H1 (cell line): ENCODE results near the gene CTNNA3. TPM values are rescaled to one million over a fixed set of nuclear protein-coding genes. Genes with fewer than 3 reads are reported as not detected.

Experiments used
- RBBP5 ChIP-seq: IDR thresholded peaks from 2 replicates; pipeline ENCODE4 v1.7.1; 2012; ENCODE audit warnings: low read depth, mild to moderate bottlenecking, inconsistent platforms, low read length, moderate library complexity, borderline replicate concordance
- SP1 ChIP-seq: IDR thresholded peaks from 2 replicates; pipeline ENCODE4 v1.6.1; 2011; ENCODE audit warnings: low read depth, low read length
- SP4 ChIP-seq: IDR thresholded peaks from 2 replicates; pipeline ENCODE4 v1.6.1; 2012; ENCODE audit warnings: low read length, inconsistent platforms
- YY1 ChIP-seq: IDR thresholded peaks from 2 replicates; pipeline ENCODE4 v1.6.1; 2011; ENCODE audit warnings: low read depth, mild to moderate bottlenecking, low read length
- polyA plus RNA-seq, 7 experiments: library from polyadenylated mRNA; depleted of rRNA in 3 of 7; stranded (reverse) in 5 of 7; unstranded in 2 of 7; fragments of >200 nt in 5 of 7; fragments of 200-250 nt in 2 of 7; gene quantifications; 1 replicate in 5 of 7; 2 replicates in 1 of 7; 4 replicates in 1 of 7; pipeline versions ENCODE4 v1.2.1 to v1.2.3, GENCODE V29; 2011 to 2013; ENCODE audit warnings: missing spikeins in 2 of 7, mixed read lengths in 2 of 7
- total RNA-seq: library from RNA; stranded (reverse); fragmentation: NEBNext Ultra II Directional; extraction: Animal tissue kit (Norgen Biotek cat#: 25700); gene quantifications from 2 replicates; pipeline ENCODE4 v1.2.1, GENCODE V29; 2021
- TF ChIP-seq, protein P1 (sequence below): fragments of 300-600 bp; sonication (generic); IDR thresholded peaks from 2 replicates; pipeline ENCODE4 v1.7.1; 2012; ENCODE audit warnings: low read length, moderate library complexity, mild to moderate bottlenecking, inconsistent platforms; ENCODE audit not compliant: insufficient replicate concordance

Gene CTNNA3
- total and polyA plus RNA-seq, 2 of the 8 experiments (the other 6 are each of a cell fraction or from before 2014, with no cell fraction given), result 1.3 to 1.5 TPM

DNA sequence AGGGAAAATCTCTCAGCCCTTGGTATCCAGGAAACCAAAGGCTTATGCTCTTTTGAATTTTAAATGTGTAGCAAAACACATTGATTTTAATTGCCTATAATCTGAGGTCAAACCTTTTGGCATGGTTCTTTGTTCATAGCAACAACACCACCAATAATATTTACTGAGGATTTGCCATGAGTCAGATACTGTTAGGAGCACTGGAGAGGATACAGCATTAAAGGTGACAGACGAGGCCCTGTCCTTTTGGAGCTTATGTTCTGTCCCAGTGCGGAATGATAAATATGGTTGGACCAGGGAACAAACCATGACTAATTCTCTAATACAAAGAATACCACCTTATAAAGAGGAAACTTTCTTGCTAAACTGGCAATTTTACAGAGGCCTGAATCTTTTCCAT lies 176.6 kb downstream of the CTNNA3 start (continued):
- TF ChIP-seq, protein P1, sequence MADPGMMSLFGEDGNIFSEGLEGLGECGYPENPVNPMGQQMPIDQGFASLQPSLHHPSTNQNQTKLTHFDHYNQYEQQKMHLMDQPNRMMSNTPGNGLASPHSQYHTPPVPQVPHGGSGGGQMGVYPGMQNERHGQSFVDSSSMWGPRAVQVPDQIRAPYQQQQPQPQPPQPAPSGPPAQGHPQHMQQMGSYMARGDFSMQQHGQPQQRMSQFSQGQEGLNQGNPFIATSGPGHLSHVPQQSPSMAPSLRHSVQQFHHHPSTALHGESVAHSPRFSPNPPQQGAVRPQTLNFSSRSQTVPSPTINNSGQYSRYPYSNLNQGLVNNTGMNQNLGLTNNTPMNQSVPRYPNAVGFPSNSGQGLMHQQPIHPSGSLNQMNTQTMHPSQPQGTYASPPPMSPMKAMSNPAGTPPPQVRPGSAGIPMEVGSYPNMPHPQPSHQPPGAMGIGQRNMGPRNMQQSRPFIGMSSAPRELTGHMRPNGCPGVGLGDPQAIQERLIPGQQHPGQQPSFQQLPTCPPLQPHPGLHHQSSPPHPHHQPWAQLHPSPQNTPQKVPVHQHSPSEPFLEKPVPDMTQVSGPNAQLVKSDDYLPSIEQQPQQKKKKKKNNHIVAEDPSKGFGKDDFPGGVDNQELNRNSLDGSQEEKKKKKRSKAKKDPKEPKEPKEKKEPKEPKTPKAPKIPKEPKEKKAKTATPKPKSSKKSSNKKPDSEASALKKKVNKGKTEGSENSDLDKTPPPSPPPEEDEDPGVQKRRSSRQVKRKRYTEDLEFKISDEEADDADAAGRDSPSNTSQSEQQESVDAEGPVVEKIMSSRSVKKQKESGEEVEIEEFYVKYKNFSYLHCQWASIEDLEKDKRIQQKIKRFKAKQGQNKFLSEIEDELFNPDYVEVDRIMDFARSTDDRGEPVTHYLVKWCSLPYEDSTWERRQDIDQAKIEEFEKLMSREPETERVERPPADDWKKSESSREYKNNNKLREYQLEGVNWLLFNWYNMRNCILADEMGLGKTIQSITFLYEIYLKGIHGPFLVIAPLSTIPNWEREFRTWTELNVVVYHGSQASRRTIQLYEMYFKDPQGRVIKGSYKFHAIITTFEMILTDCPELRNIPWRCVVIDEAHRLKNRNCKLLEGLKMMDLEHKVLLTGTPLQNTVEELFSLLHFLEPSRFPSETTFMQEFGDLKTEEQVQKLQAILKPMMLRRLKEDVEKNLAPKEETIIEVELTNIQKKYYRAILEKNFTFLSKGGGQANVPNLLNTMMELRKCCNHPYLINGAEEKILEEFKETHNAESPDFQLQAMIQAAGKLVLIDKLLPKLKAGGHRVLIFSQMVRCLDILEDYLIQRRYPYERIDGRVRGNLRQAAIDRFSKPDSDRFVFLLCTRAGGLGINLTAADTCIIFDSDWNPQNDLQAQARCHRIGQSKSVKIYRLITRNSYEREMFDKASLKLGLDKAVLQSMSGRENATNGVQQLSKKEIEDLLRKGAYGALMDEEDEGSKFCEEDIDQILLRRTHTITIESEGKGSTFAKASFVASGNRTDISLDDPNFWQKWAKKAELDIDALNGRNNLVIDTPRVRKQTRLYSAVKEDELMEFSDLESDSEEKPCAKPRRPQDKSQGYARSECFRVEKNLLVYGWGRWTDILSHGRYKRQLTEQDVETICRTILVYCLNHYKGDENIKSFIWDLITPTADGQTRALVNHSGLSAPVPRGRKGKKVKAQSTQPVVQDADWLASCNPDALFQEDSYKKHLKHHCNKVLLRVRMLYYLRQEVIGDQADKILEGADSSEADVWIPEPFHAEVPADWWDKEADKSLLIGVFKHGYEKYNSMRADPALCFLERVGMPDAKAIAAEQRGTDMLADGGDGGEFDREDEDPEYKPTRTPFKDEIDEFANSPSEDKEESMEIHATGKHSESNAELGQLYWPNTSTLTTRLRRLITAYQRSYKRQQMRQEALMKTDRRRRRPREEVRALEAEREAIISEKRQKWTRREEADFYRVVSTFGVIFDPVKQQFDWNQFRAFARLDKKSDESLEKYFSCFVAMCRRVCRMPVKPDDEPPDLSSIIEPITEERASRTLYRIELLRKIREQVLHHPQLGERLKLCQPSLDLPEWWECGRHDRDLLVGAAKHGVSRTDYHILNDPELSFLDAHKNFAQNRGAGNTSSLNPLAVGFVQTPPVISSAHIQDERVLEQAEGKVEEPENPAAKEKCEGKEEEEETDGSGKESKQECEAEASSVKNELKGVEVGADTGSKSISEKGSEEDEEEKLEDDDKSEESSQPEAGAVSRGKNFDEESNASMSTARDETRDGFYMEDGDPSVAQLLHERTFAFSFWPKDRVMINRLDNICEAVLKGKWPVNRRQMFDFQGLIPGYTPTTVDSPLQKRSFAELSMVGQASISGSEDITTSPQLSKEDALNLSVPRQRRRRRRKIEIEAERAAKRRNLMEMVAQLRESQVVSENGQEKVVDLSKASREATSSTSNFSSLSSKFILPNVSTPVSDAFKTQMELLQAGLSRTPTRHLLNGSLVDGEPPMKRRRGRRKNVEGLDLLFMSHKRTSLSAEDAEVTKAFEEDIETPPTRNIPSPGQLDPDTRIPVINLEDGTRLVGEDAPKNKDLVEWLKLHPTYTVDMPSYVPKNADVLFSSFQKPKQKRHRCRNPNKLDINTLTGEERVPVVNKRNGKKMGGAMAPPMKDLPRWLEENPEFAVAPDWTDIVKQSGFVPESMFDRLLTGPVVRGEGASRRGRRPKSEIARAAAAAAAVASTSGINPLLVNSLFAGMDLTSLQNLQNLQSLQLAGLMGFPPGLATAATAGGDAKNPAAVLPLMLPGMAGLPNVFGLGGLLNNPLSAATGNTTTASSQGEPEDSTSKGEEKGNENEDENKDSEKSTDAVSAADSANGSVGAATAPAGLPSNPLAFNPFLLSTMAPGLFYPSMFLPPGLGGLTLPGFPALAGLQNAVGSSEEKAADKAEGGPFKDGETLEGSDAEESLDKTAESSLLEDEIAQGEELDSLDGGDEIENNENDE, result no peak
- no peak for TF ChIP-seq SP4
- TF ChIP-seq RBBP5, result no peak
- no peak for TF ChIP-seq SP1
- TF ChIP-seq YY1, result no peak
